DMS79 treated with DMSO at 0.1 percent for 48 hours (cell line): ENCODE results near the gene PLEKHG3.

ENCODE experiments used
- DNase-seq: peaks from one replicate; lab custom pipeline; 2025; lab: John Stamatoyannopoulos, UW

PLEKHG3 gene

DNA sequence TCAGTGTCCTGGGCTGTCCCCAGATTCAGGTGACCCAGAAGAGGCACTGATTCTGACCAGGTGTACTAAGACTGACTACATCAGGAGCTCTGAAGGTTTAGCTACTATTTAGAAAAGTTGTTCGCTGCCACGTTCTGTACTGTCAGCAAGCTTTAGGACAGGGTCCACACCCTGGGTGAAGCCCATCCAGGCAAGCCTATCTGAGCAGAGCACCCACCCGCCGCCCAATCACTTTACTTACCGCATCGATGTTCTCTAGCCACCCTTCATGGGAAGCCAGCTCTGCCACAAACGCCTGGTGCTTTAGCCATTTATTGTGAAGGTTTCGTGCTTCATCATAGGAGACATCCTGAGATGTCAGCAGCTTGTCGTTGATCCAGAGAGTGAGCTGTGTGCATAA lies 79.8 kb downstream of the PLEKHG3 start:
- DNase-seq, result no peak

DNA sequence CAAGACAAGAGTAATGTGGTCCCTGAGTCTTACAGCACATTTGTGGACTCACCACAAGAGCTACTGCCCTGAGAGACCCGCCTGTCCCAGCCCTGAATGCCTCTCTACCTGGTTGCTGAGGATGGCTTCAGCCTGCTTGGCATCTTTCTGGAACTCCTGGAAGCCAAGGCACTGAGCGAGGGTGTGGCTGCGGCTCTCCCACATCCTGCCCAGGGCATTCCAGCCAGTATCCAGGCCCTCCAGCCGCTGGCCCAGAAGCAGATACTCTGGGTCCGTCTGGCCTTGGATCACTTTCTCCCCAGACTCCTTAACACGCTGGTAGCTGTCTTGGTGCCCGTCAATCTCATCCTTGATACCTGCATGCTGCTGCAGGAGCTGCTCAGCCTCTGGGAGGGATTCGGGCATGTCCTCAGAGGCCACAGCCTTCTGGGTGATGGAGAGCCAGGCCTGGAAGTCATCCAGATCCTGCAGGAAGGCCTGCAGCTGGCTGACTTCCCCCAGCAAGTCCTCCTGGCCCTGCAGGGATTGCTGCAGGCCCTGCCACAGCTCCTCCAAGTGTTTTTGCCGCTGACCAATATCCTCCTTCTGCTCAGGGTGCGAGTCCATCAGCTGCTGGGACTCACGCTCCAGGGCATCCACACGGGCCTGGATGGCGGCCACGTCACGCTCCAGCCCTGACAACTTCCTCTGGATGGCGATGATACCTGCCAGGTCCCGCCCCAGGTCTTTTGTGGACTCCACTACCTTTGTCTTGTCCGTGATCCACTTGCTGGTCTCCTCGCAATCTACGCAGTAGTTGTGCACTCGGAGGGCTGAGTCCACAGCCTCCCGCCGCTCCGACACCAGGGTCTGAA lies 82.3 kb downstream of the PLEKHG3 start:
- no peak for DNase-seq

DNA sequence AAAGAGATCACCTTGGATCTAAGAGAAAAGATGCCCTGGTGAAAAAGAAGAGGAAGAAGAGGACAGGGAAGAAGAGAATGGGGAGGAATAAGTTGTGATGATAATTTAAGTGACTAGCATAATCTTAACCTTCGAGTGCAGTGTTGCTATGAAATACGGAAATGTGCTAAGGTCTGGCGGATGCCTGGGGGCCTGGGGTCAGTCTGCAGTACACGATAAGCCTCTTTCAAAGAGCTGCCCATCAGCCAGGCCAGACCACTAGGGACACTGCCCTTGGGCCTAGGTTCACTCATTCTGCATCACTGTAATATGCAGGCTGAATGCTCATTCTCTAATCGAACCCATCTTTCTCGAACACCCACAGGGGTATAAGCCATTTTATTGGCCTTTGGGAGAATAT lies 83.4 kb downstream of the PLEKHG3 start:
- DNase-seq, result no peak

DNA sequence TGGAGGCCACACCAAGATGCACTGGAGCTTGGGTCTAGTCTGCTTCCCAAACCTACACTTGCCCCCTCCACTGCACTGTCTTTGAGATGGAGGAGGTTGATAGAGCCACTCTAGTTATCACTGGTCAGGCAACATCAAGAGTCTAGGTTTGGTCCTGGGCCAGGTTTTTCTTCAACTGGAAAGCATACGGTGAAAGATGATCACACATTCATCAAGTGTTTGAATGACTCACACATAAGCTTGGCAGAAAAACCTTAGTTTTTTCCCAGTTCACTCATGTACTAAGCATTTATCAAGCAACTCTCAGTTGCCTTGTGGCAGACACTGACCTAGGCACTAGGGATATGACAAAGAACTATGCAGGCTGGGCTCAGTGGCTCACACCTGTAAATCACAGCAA lies 84.5 kb downstream of the PLEKHG3 start:
- DNase-seq, result peak; percentile 95

DNA sequence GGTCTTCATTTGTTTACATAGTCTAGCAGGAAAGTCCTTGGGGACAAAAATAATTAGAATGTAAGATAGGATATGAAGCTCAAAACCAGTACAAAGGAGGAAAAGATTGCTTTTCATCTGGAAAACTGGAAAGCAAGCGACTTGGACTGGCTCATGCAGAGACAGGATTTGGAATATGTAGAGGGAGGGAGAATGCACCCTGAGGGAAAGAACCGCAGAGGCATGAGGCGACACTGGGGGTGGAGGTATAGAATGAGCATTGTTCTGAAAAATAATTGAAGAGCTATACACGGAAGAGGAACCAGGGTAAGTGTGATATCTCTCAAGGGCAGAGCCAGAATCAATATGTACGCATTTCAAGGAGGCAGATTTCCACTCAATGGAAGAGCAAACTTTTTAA lies 85.5 kb downstream of the PLEKHG3 start:
- DNase-seq, result no peak

DNA sequence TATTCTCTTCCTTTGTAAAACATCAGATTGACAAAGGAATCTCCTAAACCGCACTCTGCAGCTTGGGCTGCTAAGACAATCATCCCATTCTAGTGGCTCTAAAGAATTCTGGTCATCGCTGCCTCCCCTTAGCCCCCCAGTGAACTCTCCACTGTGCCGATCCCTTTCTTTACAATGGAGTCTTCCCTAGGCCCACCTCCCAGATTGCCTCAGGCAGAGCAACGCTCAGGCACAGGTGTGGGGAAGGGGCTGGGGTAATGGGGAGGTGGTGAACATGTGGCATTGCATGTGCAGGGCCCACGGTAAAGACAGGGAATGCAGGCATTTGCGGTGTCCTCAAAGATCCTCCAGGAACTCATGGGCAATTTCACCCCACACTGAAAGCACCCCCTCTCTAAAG lies 86.3 kb downstream of the PLEKHG3 start:
- DNase-seq, result no peak

DNA sequence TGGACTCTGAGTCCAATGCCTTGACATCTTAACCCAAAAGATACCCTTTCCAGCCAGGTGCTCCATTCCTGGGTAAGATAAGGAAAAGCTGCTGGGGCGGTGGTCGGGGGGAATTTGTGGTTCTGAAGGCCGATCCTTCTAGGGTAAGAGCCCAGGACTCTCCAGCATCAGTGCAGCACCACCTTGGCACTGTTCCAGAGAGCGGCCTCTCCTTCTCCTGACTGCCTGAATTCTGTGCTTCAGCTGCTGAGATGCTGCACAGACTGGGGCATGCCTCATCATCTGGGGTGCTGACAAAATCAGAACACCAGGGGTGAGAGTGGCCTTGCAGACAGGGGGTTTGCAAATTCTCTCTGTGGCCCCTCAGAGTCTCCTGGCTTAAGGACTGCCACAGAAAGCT lies 88.0 kb downstream of the PLEKHG3 start:
- DNase-seq, result peak; percentile 69

DNA sequence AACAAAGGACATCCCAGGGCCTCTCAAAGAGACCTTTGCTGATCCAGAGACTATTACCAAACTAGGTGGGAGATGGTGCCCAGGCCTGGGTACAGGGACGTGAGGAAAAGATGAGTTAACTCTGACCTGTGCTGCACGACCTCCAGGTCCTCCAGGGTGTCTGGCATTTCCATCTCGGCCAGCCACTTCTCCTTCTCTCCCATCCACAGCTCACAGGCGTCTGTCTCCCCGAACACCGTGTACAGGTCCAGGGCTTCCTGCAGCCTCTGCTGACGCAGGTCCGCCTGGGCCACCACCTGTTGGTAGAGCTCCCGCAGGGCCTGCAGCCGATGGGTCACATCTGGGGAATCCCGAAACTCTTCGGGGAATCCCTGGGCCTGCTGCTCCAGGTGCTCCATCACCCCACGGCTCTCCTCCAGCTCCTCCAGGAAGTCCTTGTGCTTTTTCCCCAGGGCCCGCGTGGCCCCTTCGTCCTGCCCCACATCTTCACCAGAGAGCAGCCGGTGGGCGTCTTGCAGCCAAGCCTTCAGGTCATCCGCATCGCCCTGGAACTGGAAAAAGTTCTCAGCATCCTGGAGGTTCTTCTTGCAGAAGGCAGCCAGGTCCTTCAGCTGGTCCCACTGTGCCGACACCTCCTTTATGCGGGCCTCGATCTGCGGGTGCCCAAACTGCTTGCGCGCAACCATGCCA lies 88.8 kb downstream of the PLEKHG3 start:
- DNase-seq, result no peak

DNA sequence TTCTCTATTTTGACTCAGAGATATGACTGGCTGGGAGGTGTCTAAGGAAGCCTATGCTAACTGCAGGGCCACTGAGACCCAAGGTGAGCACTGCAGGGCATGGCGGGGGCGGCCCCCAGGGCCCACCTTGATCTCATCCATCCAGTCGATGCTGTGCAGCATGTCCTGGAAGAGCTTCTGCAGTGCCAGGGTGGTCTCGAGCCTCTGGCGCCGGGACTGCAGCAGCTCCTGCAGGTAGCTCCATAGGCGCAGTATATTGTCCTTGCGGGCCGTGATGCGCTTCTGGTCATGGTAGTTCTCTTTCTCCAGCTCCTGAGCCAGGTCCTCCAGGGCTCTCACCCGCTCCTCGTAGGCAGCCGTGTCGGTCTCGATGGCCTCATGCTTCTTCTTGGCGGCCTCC lies 91.0 kb downstream of the PLEKHG3 start:
- no peak for DNase-seq

DNA sequence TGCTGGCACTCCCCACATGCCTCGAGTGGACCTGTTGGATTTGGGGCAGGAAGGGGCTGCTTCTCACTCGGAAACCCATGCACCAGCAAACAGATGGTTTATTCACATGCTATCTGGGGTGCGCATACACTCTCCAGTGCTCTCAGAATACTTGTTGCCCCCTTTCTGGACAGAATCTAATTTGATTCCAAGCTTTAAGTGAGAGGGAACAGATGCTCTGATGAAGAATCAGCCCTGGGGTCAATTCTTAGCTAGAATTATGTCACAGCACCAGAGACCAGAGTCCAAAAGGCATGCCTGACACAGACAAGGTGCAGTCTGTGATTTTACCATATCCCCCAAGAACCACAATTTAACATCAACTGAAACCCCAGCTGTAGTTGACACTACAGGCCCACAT lies 91.7 kb downstream of the PLEKHG3 start:
- DNase-seq, result no peak

DNA sequence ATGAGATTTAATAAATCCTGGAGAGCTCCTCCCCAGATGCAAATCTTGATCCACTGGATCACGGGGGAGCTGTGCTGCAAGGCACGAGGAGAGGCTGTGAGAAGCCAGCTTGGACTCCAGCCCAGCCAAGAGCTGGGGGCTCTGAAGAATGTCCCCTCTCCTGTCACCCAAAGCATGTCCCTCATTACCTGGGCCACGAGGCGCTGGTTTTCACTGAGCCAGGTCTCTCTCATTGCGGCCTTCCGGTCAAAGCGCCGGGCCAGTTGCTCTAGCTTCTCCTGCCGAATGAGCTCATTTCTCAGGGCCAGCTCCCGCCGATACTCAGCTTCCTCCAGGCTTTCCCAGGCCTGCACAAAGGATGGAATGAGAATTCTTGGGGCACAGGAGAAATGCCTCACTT lies 92.1 kb downstream of the PLEKHG3 start:
- DNase-seq, result no peak

DNA sequence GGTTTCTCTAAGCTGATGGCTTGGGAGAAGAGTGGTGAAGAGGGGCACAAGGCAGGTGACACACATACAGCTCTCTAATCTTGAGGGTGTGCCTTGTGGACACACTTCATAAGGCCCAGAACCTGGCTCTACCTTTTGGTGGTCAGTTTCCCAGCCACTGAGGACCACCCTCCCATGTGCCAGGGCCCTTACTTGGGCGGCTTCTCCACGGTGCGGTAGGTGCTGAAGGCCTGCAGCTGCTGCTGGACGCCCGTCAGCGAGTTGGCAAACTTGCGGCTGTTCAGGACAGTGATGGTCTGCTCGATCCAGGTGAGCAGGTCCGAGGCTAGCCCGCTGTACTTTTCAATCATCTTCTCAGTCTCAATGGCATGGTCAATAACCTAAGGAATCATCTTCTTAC lies 95.3 kb downstream of the PLEKHG3 start:
- DNase-seq, result no peak
